DND-41 (cell line): ENCODE data around the gene ASF1B.

ENCODE experiments used
- CTCF ChIP-seq: IDR thresholded peaks from 2 replicates; pipeline ENCODE4 v1.5.1; 2012; ENCODE audit warnings: borderline replicate concordance, low read length, moderate library complexity, mild to moderate bottlenecking; ENCODE audit not compliant: poor library complexity, severe bottlenecking; ENCODE audit errors: extremely low read depth
- EZH2 ChIP-seq: IDR thresholded peaks from 3 replicates; pipeline ENCODE4 v1.6.1; 2012; ENCODE audit warnings: borderline replicate concordance, low read depth, mild to moderate bottlenecking, moderate library complexity, low read length, inconsistent platforms; ENCODE audit not compliant: severe bottlenecking

- TF ChIP-seq CTCF = no peak
- TF ChIP-seq EZH2 = no peak
Observed at GRCh38 chr19:14094854-14095253, 41.5 kb downstream of the ASF1B start.
